ENCODE measurements around the gene URB2.

URB2 gene

GRCh38 chr1:229625915-229626831 is at the start of gene URB2, which contains the start of gene TAF5L:
Gene URB2, plus strand, starts transcription at chr1:229626247. Its CDS starts 1,387 bp downstream, at chr1:229627634.
Gene TAF5L, minus strand, starts transcription at chr1:229626122. Its CDS starts 11,640 bp downstream, at chr1:229614482.
- Histone ChIP-seq H3F3A (ENCODE audit: insufficient read depth, low read length) (peaks cover 17% of the 10 kb centered on the region), H3K4me1 (ENCODE audit: low read length) (peaks cover 21% of the 10 kb centered on the region), H3K9me3 (replicated peaks; ENCODE audit: insufficient read depth, low read length) (no peaks in the 10 kb centered on the region), H3K36me3 (replicated peaks; ENCODE audit: insufficient read depth, low read length) (no peaks in the 10 kb centered on the region; the same call in 1 of the 2 replicates), H2AFZ (ENCODE audit: low read length) (peak within 1 kb of the TSS; percentile 96), H3K9ac (ENCODE audit: low read length) (peak within 1 kb of the TSS; percentile 87), H3K27me3 (replicated peaks; ENCODE audit: insufficient read depth, low read length) (no peaks in the 10 kb centered on the region), H3K27ac (ENCODE audit: low read length) (peak within 1 kb of the TSS; percentile 54; the same call in 1 of the 2 replicates), H4K20me1 (ENCODE audit: insufficient read depth, low read length) (peaks cover 30% of the 10 kb centered on the region), H3K79me2 (ENCODE audit: low read length) (peaks cover 92% of the 10 kb centered on the region), H3K9me2 (replicated peaks; ENCODE audit: insufficient read depth, low read length) (no peaks in the 10 kb centered on the region), H3K4me3 (ENCODE audit: low read length) (peak within 1 kb of the TSS; percentile 87), H3K4me2 (ENCODE audit: low read depth, low read length) (peak within 1 kb of the TSS; percentile 93)
- no peak for TF ChIP-seq EZH2 (optimal IDR thresholded peaks at IDR 0.05; ENCODE audit: low read depth, low read length)
- TF ChIP-seq CTCF (IDR thresholded peaks at IDR 0.05; ENCODE audit: low read length): no peak
- TF ChIP-seq EZH2phosphoT487 (IDR thresholded peaks at IDR 0.05; ENCODE audit: low read length): no peak
- peak; percentile 96 for DNase-seq

- no peak overlapping the region for H3K9ac ChIP-seq (ENCODE audit: low read length)
Measured at GRCh38 chr1:229578168-229579058, 47.6 kb upstream of the URB2 start.

More at GRCh38 chr1:229578168-229579058, 47.6 kb upstream of the URB2 start:
- no peak for TF ChIP-seq EZH2phosphoT487 (IDR thresholded peaks at IDR 0.05; ENCODE audit: low read length)
- no peak for TF ChIP-seq EZH2 (optimal IDR thresholded peaks at IDR 0.05; ENCODE audit: low read depth, low read length)
- no peak for TF ChIP-seq CTCF (IDR thresholded peaks at IDR 0.05; ENCODE audit: low read length)
- Histone ChIP-seq H3K36me3 (replicated peaks; ENCODE audit: insufficient read depth, low read length) (no peaks in the 10 kb centered on the region), H3K27me3 (replicated peaks; ENCODE audit: insufficient read depth, low read length) (no peaks in the 10 kb centered on the region), H3K4me3 (ENCODE audit: low read length) (no peak overlapping the region), H3K79me2 (ENCODE audit: low read length) (no peaks in the 10 kb centered on the region), H3K9me3 (replicated peaks; ENCODE audit: insufficient read depth, low read length) (no peaks in the 10 kb centered on the region), H3F3A (ENCODE audit: insufficient read depth, low read length) (no peaks in the 10 kb centered on the region), H2AFZ (ENCODE audit: low read length) (0 out of 2 replicates have a peak overlapping the region, but pooled peaks have one; percentile 4), H3K27ac (ENCODE audit: low read length) (no peak overlapping the region), H4K20me1 (ENCODE audit: insufficient read depth, low read length) (no peaks in the 10 kb centered on the region), H3K4me2 (ENCODE audit: low read depth, low read length) (no peak overlapping the region), H3K9me2 (replicated peaks; ENCODE audit: insufficient read depth, low read length) (no peaks in the 10 kb centered on the region), H3K4me1 (ENCODE audit: low read length) (no peaks in the 10 kb centered on the region)
- no peak for DNase-seq

Data from MM.1S (cell line).